HG02852 (cell line): ENCODE measurements around the gene CCDC27.

Experiments used
- ATAC-seq: cut with Tn5 transposase; IDR thresholded peaks from one replicate; pipeline ENCODE4 v1.9.1; 2021; ENCODE audit warnings: mild to moderate bottlenecking, moderate library complexity; ENCODE audit not compliant: unreplicated experiment

Gene CCDC27

GRCh38 chr1:3816331-3817137 lies 64.3 kb downstream of the CCDC27 start:
- no peak for ATAC-seq

GRCh38 chr1:3817138-3817740 lies 65.0 kb downstream of the CCDC27 start:
- no peak for ATAC-seq

- ATAC-seq: no peak
Observed at GRCh38 chr1:3817821-3818597, 65.8 kb downstream of the CCDC27 start.

GRCh38 chr1:3819771-3820200 lies 67.5 kb downstream of the CCDC27 start:
- ATAC-seq: no peak

GRCh38 chr1:3820316-3820715 lies 68.1 kb downstream of the CCDC27 start:
- ATAC-seq: no peak

GRCh38 chr1:3821004-3821403 lies 68.8 kb downstream of the CCDC27 start:
- ATAC-seq: no peak
